ENCODE data around the gene EDIL3. TPM values are rescaled to one million over a fixed set of nuclear protein-coding genes. Genes with fewer than 3 reads are reported as not detected.

Gene EDIL3
- total RNA-seq, 1 experiment from 2014 or later: 0.07 TPM

DNA sequence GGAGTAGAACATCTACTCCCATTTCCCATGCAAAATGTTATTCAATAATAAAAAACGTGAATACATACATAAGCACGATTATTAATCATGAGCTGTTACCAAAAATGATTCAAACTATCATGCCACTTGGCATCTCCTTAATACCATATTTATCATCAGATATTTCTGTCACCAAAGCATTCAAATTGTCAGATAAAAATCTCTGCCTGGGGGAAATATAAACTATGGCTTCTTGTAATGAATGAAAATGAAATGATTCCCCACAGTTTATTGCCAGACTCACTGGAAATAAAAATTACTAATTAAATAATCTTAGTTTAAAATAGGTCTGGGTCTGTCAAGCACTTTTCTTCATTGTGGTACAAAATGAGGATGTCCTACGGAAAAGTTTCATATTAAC is 265.4 kb downstream of the EDIL3 start:
- Mint-ChIP-seq H3K4me3 (ENCODE audit: low read depth, unreplicated experiment) (no peak overlapping the region), H3K4me1 (ENCODE audit: low read depth, unreplicated experiment) (no peaks in the 10 kb centered on the region), H3K27me3 (ENCODE audit: unreplicated experiment) (no peaks in the 10 kb centered on the region), H3K36me3 (ENCODE audit: insufficient read depth, unreplicated experiment) (no peaks in the 10 kb centered on the region), H3K27ac (ENCODE audit: unreplicated experiment) (no peak overlapping the region), H3K9me3 (ENCODE audit: low read depth, unreplicated experiment) (no peaks in the 10 kb centered on the region)
- intact Hi-C loops (cut with micrococcal nuclease; ENCODE audit: unreplicated experiment): no loop called here
- TF ChIP-seq, protein P1, sequence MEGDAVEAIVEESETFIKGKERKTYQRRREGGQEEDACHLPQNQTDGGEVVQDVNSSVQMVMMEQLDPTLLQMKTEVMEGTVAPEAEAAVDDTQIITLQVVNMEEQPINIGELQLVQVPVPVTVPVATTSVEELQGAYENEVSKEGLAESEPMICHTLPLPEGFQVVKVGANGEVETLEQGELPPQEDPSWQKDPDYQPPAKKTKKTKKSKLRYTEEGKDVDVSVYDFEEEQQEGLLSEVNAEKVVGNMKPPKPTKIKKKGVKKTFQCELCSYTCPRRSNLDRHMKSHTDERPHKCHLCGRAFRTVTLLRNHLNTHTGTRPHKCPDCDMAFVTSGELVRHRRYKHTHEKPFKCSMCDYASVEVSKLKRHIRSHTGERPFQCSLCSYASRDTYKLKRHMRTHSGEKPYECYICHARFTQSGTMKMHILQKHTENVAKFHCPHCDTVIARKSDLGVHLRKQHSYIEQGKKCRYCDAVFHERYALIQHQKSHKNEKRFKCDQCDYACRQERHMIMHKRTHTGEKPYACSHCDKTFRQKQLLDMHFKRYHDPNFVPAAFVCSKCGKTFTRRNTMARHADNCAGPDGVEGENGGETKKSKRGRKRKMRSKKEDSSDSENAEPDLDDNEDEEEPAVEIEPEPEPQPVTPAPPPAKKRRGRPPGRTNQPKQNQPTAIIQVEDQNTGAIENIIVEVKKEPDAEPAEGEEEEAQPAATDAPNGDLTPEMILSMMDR (IDR thresholded peaks at IDR 0.05; ENCODE audit: unreplicated experiment): no peak
- no TSS peak for BruUV-seq (replicated peaks)
- CTCF ChIA-PET: no interaction called here
- no peak for DNase-seq

DNA sequence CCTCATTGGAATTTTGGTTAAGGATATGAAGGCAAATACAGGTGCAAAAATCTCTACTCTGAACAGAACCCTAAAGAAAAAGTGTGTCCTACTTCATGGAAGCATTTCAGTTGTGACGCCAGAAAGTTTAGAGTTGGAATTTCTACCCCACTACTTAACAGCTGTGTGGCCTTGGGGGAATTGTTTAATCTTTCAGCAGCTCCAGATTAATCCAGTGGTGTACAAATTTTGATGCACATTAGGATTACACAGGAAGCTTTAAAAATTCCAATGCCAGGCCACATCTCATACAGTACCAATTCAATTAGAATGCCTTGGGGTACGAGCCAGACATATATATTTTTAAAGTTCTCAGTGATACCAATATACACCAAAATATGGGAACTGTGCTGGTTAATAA is 266.1 kb downstream of the EDIL3 start:
- no peak overlapping the region for H3K27ac Mint-ChIP-seq (ENCODE audit: unreplicated experiment)
- H3K4me3 Mint-ChIP-seq (ENCODE audit: low read depth, unreplicated experiment): no peak overlapping the region
- CTCF ChIA-PET: no interaction called here
- no TSS peak for BruUV-seq (replicated peaks)
- TF ChIP-seq, protein P1 (IDR thresholded peaks at IDR 0.05; ENCODE audit: unreplicated experiment): no peak
- no peaks in the 10 kb centered on the region for H3K36me3 Mint-ChIP-seq (ENCODE audit: insufficient read depth, unreplicated experiment)
- intact Hi-C loops (cut with micrococcal nuclease; ENCODE audit: unreplicated experiment): no loop called here
- no peaks in the 10 kb centered on the region for H3K4me1 Mint-ChIP-seq (ENCODE audit: low read depth, unreplicated experiment)
- no peaks in the 10 kb centered on the region for H3K9me3 Mint-ChIP-seq (ENCODE audit: low read depth, unreplicated experiment)
- H3K27me3 Mint-ChIP-seq (ENCODE audit: unreplicated experiment): no peaks in the 10 kb centered on the region
- DNase-seq: no peak

DNA sequence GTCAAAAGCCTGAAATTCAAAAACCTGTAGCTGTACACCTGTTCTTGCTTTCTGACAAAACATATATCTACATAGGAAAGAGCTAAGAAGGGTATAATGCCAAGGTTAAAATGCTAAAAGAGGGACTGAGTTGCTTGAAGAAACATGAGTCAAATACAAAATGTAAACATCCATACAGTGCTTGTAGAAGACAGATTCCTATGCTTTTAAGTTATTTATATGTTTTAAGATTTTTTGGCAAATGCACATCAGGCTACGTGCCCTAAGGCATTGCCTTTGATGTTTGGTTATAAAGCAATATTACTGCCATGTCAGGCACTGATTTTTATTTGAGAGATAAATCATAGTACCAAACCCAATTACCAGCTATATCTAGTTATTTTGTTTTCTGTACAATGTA is 269.0 kb downstream of the EDIL3 start:
- no TSS peak for BruUV-seq (replicated peaks)
- H3K36me3 Mint-ChIP-seq (ENCODE audit: insufficient read depth, unreplicated experiment): no peaks in the 10 kb centered on the region
- TF ChIP-seq, protein P1 (IDR thresholded peaks at IDR 0.05; ENCODE audit: unreplicated experiment): no peak
- no peaks in the 10 kb centered on the region for H3K27me3 Mint-ChIP-seq (ENCODE audit: unreplicated experiment)
- H3K4me1 Mint-ChIP-seq (ENCODE audit: low read depth, unreplicated experiment): no peaks in the 10 kb centered on the region
- H3K27ac Mint-ChIP-seq (ENCODE audit: unreplicated experiment): no peak overlapping the region
- H3K9me3 Mint-ChIP-seq (ENCODE audit: low read depth, unreplicated experiment): no peaks in the 10 kb centered on the region
- DNase-seq: no peak
- CTCF ChIA-PET: interaction anchor here (0.7 kb wide), 2 partner anchors 105 to 1606 kb away, joined by 3 read pairs; no protein-coding TSS in a partner anchor
- intact Hi-C loops (cut with micrococcal nuclease; ENCODE audit: unreplicated experiment): no loop called here
- no peak overlapping the region for H3K4me3 Mint-ChIP-seq (ENCODE audit: low read depth, unreplicated experiment)

DNA sequence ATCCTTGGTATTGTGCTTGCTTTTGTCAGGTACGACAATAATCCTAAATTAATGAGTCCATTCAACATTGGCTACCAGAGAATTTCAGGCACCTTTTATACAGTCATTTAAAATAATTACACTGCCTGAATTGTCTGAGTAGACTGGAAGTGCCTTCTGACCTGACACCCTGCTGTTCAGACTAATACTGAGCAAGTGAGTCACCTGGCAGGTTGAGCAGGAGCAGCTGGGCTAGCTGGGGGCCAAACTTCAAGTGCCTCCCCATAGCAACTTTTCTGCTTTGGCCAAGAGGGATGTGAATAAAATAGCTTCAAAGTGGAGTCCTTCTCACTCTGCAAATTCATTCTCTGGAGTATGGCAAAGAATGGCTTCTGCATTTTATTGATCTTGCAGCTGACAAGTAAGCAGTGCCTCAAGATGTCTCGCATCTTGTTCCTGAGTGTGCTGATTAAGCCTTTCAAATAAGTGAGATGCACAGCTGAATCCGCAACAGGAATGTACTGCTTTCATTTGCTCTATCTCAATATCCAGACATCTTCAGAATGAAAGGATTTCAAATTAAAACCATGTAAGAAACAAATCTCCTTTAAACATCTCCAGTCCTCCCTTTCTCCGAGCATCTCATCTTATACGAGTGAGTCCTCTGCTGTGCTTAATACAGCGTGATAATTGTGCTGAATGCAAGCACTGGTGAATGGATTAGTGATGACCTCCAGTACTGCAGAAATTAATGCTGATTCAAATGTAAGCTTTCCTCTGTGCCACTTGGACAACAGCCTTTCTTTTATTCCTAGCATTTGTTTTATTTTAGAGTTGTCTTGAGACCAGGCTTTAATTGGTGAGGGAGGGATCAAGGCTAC is 271.2 kb downstream of the EDIL3 start:
- Mint-ChIP-seq H3K4me1 (ENCODE audit: low read depth, unreplicated experiment) (no peaks in the 10 kb centered on the region), H3K4me3 (ENCODE audit: low read depth, unreplicated experiment) (no peak overlapping the region), H3K27ac (ENCODE audit: unreplicated experiment) (no peak overlapping the region), H3K36me3 (ENCODE audit: insufficient read depth, unreplicated experiment) (no peaks in the 10 kb centered on the region), H3K27me3 (ENCODE audit: unreplicated experiment) (no peaks in the 10 kb centered on the region), H3K9me3 (ENCODE audit: low read depth, unreplicated experiment) (no peaks in the 10 kb centered on the region)
- intact Hi-C loops (cut with micrococcal nuclease; ENCODE audit: unreplicated experiment): no loop called here
- TF ChIP-seq, protein P1 (IDR thresholded peaks at IDR 0.05; ENCODE audit: unreplicated experiment): no peak
- CTCF ChIA-PET: no interaction called here
- DNase-seq: peak; percentile 27
- no TSS peak for BruUV-seq (replicated peaks)

Data from Calu3 (cell line).